HepG2 (cell line): ENCODE data around the gene PDIA4.

Experiments
- FOSL2 ChIP-seq: sonication (generic); formaldehyde crosslinking; IDR thresholded peaks from 2 replicates; pipeline ENCODE4 v1.4.0; 2020; ENCODE audit warnings: missing genetic modification reagents
- KMT2B ChIP-seq: IDR thresholded peaks from 2 replicates; pipeline ENCODE4 v1.6.1; 2016; ENCODE audit warnings: missing genetic modification reagents, missing compliant biosample characterization
- RAD21 ChIP-seq: fragments of 450-650 bp; formaldehyde crosslinking; IDR thresholded peaks from 2 replicates; pipeline ENCODE4 v1.5.0; 2020; ENCODE audit warnings: mild to moderate bottlenecking
- TCF12 ChIP-seq, 2 experiments: fragments of 450-650 bp in 1 of 2; sonication (generic) in 1 of 2; formaldehyde crosslinking in 1 of 2; IDR thresholded peaks; 2 replicates each; pipeline versions ENCODE4 v1.6.1 to v1.8.0; 2017 to 2022; ENCODE audit warnings: antibody characterized with exemption in 1 of 2, mild to moderate bottlenecking in 1 of 2, missing genetic modification reagents in 1 of 2, moderate library complexity in 1 of 2

- TF ChIP-seq FOSL2: no peak
- TF ChIP-seq KMT2B (CRISPR knock-in tag): no peak
- no peak for TF ChIP-seq TCF12 (IDR thresholded peaks at IDR 0.05)
- TF ChIP-seq TCF12 (CRISPR knock-in tag; IDR thresholded peaks at IDR 0.05): no peak
- TF ChIP-seq RAD21 (CRISPR knock-in tag): no peak
Measured at GRCh38 chr7:149004405-149005370, 23.6 kb downstream of the PDIA4 start.
